Stimulated activated CD4-positive, alpha-beta T cell treated with anti-CD3 and anti-CD28 coated beads, Interleukin-2, amount 100 ng/mL, for 48 hours (primary cell): ENCODE results near the gene UBXN6.

ENCODE experiments used
- DNase-seq, 2 donors: peaks; one replicate each; pipeline ENCODE4 v3.0.0-alpha.2; 2020

Gene UBXN6

DNA sequence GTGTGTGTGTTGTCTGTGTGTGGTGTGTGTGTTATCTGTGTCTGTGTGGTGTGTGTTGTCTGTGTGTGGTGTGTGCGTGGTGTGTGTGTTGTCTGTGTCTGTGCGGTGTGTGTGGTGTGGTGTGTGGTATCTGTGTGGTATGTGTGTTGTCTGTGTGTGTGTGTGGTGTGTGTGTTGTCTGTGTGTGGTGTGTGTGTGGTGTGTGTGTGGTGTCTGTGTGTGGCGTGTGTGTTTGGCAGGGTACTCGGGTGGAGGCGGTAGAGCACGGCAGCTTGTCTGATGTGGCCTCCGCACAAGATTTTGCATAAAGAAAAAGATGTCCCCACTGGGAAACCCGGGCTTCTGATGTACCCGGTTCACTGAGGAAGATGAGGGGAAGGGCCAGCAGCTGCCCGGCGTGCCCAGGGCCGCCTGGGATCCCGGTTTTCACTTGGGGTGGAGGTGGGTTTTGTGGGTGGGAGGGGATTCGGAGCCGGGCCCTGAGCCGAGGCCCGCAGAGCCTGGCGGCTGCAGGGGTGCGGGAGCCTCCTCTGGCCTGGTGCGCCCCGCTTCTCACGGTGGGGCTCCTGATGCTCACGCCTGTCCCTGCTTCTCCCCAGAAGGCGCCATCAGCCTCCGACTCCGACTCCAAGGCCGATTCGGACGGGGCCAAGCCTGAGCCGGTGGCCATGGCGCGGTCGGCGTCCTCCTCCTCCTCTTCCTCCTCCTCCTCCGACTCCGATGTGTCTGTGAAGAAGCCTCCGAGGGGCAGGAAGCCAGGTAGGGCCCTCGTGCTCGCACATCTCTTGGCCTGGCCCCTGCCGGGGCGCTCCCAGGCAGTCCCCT, 35.7 kb upstream of the UBXN6 start:
- no peak for DNase-seq

DNA sequence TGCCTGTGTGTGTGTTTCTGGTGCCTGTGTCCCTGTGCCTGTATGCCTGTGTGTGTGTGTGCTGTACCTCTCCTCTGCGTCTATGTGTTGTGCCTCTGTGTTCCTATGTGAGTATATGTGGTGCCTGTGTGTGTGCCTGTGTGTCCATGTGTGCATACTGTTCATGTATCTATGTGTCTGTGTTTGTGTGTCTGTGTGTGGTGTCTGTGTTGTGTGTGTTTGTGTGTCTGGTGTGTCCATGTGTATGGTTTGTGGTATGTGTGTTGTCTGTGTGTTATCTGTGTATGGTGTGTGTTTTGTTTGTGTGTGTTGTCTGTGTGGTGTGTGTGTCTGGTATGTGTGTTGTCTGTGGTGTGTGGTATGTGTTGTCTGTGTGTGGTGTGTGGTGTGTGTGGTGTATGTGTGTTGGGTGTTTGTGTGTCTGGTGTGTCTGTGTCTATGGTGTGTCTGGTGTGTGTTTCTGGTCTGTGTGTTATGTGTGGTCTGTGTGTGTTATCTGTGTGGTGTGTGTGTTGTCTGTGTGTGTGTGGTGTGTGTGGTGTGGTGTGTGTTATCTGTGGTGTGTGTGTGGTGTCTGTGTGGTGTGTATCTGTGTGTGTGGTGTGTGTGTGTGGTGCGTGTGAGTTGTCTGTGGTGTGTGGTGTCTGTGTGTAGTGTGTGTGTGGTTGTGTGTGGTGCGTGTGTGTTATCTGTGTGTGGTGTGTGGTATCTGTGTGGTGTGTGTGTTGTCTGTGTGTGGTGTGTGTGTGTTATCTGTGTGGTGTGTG, 34.9 kb upstream of the UBXN6 start:
- DNase-seq, result no peak

DNA sequence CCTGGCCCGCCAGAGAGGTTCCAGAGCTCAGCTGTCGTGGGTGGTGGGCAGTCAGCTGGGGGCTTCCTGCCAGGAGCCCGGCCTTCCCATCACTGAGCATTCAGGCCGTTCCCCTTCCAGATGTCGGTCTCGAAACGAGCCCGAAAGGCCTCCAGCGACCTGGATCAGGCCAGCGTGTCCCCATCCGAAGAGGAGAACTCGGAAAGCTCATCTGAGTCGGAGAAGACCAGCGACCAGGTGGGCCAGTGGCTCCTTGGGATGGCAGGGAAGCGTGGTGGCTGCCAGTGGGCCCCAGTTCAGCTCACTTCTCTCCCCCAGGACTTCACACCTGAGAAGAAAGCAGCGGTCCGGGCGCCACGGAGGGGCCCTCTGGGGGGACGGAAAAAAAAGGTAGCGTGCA, 33.9 kb upstream of the UBXN6 start:
- no peak for DNase-seq

DNA sequence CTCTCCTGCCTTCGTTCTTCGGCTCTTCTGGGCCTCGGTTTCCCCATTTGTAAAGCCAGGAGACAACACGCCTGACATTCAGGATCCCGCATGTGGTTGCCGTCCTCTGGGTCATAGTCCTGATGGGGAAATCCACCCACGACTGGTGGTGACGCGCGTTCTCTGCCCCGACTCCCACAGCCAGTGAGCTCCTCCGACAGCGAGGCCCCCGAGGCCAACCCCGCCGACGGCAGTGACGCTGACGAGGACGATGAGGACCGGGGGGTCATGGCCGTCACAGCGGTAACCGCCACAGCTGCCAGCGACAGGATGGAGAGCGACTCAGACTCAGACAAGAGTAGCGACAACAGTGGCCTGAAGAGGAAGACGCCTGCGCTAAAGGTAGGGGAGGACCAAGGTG, 30.9 kb upstream of the UBXN6 start:
- no peak for DNase-seq

DNA sequence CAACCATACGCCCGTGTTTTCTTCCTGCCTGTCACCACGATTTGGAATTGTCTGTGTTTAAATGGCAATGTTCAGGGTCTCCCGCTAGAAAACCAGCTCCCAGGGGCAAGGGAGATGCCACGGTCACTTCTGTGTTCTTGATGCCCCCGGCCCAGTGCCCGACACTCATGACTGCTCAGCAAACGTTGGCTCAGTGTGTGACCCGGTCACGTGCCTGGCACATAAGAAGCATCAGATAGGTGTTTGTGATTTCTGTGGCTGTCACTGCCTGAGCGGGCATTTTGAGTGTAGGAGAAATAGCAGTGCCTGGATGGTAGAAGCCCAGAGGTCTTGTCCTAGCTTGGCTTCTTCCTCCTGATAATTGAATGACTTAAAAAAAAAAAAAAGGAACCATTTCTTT, 30.0 kb upstream of the UBXN6 start:
- no peak for DNase-seq

DNA sequence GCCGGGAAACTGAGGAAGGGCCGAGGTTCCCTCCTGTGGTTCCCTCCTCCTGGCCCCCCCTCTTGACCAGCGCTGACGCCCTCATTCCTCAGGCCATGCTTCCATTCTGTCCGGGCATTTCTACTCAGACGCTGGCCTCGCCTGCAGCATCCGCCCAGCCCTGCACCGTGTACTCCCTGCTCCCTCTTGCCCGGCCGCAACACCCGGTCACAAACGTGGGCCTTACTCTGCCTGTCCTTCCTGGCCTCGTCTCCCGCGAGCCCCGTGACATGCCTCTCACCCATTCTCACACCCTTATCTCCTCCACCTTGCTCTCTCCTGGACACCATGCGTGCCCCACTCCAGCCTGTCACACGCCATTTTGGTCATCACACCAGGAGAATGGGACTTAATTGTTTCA, 25.8 kb upstream of the UBXN6 start:
- no peak for DNase-seq

DNA sequence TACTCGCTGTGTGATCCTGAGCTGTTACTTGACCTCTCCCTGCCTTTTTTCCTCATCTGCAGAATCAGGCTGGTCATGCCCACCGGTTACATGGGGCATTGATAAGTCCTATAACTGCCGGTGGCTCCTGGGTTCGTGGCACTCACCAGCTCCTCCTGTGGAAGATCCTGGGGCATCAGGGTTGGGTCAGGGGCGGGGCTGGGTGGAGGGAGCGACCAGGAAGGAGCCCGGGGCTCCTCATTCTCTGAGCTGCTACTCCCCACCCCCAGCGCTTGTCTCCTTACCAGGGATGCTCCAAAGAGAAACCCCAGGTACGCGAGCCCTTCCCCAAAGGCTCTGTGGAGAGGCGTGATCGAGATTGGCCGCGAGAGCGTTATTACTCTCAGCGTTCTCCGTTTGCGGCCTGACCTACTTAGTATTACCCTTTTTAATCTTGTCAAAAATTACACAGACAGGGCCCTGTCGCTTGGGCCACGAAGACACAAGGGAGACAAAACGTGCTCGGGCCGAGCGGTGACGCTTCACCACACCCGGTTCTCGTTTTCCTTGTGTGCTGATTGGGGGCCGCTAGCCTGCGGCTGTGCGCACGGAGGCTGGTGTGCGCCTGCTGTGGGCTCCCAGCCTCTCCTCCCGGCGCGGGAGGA, 25.2 kb upstream of the UBXN6 start:
- DNase-seq, result no peak

DNA sequence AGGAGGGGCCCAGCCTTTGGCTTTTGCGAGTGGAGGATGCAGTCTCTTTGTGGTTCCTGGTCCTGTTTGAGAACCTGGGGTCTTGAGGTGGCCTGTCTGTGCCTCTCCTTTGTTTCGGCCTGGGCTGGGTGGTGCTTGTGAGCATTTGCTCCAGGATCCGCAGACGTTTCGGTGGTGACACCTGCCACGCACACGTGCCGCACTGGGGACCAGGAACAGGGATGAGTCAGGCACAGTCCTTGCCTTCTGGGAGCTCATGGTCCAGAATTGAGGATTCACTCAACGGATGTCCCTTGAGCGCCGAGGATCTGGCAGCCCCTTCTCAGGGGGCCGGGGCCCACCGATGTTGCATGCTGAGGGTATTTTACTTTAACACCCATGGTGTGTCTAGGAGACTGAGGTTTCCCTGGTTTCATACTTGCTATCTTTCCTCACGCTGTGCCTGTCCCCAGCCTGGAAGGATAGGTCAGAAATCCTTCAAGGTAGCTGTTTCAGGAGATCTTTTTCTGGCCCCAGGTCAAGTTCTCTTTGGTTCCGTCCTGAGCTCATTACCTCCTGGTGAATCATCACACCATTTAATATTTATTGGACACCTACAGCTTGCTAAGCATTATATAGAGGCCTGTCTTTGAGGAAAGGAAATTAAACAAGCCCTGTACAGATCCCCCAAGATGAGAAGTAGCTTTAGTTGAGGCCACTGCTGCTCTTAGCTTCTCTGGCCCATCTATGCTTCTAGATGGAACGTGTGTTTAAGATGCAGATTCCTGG, 19.6 kb upstream of the UBXN6 start:
- DNase-seq, result no peak

DNA sequence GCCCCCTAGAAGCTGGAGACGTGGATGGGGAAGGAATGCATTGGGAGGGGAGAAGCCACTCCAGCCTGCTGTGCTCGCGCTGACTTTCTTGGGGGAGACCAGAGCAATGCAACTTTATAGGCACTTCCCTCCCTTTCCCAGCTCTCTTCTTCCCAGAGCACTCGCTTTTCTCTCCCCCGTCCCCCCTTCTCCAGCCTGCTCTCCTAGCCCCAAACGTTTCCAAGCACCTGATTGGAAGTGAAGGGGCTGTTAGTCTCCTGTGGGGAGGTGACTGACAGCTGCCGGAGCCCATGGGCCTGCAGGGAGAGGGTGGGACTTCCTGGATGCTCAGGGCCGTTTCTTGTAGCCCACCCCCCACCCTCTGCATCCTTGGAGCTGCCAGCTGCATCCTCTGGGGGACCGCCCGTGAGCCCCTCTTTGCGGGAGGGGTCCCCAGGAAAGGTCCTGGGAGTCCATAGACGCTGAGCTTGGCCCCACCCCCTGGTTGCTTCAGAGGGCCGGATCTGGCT, 17.0 kb upstream of the UBXN6 start:
- DNase-seq, result no peak

DNA sequence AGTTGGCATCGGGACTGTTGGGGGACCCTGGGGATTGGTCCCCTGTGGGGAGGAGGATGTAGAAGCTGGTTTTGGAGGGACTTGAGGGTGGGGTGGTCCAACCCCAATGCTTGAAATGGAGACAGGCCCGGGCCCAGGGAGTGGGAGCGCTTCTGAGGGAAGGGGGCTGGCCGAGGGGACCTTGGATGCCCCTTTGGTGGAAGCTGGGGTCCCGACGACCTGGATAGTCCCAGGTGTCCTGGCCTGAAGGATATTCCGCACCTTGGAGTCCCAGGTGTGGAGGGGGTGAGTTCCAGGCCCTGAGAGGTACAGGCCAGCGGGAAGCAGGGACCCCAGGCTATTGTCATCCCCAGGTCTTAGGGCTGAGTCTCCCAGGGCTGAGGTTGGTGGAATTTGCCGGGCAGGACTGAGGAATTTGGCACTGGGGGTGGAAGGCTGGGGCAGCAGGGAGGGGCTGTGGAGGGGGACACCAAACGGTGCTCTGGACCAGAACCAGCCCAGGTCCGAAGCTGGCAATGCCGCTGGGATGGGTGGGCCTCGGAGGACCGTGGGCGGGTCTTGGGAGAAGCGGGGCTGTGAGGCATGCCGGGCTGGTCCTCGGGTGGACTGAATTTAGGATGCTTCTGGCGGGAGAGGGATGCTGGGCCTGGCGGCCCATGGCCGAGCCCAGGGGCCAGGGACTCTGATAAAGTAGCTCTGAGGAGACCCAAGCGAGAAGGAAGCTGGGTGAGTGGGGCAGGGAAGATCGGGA, 16.3 kb upstream of the UBXN6 start:
- no peak for DNase-seq

DNA sequence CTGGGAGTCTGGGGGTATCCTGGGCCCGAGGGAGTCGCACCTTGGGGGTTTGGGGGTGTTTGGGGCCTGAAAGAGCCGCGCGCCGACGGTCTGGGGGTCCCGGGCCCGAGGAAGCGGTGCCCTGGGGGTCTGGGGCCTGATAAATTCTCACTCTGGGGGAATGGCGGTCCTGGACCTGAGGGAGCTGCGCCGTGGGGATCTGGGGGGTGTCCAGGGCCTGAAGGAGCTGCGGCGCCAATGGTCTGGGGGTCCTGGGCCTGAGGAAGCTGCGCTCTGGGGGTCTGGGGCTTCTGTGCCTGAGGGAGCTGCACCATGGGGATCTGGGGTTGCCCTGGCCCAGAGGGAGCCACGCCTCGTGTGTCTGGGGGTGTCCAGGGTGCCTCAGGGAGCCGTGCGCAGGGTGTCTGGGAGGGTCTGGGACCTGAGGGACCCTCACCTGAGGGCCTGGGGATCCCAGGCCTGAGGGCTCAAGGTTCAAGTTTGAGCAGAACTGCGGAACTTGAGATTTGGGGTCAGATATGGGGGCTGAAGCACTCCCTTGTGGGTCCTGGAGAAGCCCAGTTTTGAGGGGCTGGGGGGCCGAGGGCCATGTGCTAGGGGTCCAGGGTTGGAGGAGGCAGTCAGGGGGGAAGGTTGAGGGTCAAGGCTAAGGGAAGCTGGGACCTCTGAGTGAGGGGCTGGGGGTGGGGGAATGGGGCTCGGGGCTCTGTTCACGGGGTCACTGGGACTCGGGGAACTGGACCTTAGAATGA, 15.6 kb upstream of the UBXN6 start:
- no peak for DNase-seq

DNA sequence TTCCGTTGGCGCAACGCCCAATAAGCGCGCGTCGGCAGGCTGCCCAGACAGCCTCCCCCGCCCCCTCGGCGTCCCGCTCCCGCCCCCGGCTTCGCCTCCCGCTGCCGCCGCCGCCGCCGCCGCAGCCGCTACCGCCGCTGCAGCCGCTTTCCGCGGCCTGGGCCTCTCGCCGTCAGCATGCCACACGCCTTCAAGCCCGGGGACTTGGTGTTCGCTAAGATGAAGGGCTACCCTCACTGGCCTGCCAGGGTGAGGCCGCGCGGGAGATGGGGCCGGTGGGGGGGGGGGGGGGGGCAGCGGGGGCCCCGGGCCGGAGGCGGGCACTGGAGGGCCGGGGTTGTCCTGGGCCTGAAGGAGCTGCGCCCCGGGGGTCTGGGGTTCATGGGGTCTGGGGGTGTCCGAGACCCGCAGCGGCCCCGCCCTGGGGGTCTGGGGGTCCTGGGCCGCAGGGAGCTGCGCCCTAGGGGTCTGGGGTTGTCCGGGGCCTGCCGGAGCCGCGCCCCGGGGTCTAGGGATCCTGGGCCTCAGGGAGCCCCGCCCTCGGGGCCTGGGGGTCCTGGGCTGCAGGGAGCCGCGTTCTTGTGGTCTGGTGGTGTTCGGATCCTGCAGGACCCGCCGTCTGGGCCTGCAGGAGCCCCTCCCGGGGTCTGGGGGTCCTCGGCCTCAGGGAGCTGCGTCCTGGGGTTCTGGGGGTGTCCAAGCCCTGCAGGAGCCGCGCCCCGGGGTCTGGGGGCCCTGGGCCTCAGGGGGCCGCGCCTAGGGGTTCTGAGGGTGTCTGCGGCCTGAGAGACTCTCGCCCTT, 14.8 kb upstream of the UBXN6 start, which contains the start of gene HDGFL2:
Gene HDGFL2, plus strand, starts transcription at position 124 of the 801 bp plus-strand sequence. Its CDS starts 54 bp downstream, at position 178.
- no peak for DNase-seq

DNA sequence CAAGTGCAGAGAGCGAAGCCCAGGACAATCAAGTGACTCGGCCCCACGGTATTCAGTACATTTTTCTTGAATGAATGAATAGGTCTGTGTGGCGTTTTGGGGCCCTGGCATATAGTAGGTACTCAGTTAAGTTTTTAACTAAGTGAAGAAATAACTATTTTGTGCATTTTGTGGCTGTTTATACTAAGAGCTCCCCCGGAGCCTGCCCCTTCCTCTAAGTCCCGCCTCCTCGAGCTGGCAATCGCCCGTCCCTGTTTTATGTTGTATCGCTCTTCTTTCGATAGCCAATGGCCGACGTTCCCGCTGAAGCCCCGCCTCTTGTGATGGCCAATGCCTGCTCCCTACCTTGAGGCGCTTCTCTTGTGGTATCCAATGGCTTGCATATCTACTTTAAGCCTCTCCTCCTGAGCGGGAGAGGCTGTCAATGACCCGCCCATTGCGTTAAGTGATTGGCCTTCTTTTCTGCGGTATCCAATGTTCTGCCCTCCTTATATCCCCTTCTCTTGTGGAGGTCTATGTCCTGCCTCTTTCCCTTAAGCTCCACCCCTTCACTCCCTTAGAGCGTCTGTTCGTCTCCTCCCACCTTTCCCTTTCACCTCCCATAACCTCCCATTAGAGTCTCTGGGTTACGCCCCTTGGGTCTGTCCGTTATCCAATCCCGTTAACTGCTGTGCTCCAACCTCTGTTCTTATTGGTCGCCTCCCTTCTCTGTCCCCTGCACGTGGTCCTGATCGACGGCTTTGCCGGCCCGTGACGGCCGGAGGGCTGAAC, 14.0 kb upstream of the UBXN6 start:
- DNase-seq, result peak; percentile 93

DNA sequence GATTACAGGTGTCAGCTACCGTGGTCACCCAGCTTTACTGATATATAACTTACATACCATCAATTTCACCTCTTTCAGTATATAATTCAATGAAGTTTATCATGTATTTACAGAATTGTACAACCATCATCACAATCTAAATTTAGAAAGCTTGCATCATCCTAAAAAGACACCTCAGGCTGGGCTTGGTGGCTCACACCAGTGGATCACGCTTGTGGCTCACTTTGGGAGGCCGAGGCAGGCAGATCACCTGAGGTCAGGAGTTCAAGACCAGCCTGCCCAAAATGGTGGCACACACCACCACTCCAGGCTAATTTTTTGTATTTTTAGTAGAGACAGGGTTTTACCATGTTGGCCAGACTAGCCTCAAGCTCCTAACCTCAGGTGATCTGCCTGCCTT, 10.2 kb upstream of the UBXN6 start:
- no peak for DNase-seq

DNA sequence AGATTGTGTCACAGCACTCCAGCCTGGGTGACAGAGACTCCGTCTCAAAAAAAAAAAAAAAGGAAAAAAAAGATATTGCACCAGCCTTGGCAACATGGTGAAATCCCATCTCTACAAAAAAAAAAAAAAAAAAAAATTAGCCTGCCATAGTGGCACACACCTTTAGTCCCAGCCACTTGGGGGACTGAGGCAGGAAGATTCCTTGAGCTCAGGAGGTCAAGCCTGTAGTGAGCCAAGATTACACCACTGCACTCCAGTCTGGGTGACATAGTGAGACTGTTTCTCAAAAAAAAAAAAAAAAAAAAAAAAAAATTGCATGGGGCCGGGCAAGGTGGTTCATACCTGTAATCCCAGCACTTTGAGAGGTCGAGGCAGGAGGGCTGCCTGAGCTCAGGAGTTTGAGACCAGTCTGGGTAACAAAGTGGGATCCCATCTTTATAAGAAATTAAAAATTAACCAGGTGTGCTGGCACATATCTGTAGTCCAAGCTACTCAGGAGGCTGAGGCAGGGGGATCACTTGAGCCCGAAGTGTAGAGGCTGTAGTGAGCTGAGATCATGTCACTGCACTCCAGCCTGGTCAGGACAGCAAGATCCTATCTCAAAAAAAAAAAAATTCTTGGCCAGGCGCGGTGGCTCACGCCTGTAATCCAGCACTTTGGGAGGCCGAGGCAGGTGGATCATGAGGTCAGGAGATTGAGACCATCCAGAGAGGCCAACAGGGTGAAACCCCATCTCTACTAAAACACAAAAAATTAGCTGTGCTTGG, 7.4 kb upstream of the UBXN6 start:
- DNase-seq, result no peak

DNA sequence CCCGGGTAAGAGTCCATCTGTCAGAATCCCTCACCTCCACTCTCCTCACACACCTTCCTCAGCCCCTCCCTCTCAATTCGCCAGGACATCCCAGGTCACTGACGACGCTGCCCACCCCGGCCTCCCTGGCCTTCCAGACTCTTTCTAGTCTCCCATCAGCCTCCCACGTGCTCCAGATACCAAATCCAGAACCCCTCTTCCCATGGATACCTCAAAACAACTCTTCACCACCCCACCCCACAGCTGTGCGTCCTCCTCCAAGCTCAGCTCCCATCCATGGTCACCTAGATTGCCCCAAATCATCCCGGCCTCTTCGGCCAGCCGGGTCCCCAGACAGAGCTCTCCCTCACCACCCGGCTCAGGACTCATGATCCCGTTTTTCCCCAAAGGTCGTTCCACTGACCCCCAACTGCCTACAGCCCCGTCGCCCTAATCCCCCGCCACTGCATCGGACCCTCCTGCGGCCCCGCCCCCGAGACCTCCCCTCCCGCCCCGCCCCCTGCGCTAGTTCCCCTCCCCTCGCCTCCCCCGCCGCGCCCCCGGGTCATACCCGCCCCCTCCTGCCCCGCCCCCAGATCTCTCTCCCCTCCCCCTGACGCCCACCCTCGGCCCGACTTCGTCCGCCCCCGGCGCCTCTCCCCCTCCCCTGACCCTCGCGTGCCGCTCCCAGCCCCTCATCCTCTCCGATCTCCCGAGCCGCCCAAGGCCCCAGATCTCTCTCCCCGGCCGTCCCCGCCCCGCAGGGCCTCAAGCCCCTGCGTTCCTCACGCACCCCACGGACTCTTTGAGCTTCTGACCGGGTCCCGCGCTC, 546 bp downstream of the UBXN6 start:
- DNase-seq, result peak in 1 of 2 donors; percentile 30

DNA sequence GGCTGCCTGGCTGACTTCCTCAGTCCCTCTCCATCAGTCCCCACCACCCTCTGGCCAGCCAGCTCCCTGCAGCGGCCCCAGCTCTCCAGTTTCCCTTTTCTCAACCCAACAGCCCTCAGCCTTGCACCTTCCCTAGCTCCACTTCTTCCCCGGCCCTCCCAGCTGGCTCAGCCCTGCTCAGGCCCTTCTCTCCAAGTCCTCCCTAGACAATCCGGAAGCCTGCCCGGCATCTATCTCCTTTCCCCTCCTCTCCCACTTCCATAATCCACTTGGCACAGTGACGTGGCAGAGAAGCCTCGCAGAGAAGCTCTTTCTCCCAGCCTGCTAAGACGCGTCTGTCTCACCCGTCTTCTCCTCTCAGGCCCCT, 1.1 kb downstream of the UBXN6 start:
- no peak for DNase-seq
